H7 (cell line): ENCODE data around the gene GSX2. TPM values are rescaled to one million over a fixed set of nuclear protein-coding genes. Genes with fewer than 3 reads are reported as not detected.
A peak's percentile ranks its signal among the peaks of the same experiment; 100 is the strongest.
"Not testable (repeated sequence)": the region's sequence is repeated elsewhere in the genome, so short reads cannot be mapped to it uniquely, and the experiment has no call there.

Source experiments
- DNase-seq: peaks from one replicate; pipeline ENCODE4 v3.0.0; 2012
- H3K27me3 ChIP-seq: 2 replicates; pipeline ENCODE4 v1.6.0; 2011; ENCODE audit warnings: mild to moderate bottlenecking, low read length; ENCODE audit not compliant: control insufficient read depth, insufficient read depth
- H3K36me3 ChIP-seq: replicated peaks from 2 replicates; pipeline ENCODE4 v1.5.1; 2011; ENCODE audit warnings: low read length; ENCODE audit not compliant: control insufficient read depth, insufficient read depth
- H3K4me3 ChIP-seq: 2 replicates; pipeline ENCODE4 v1.5.1; 2011; ENCODE audit warnings: low read depth, mild to moderate bottlenecking, control low read depth, low read length, moderate library complexity; ENCODE audit not compliant: insufficient read depth
- total RNA-seq: library from RNA; depleted of rRNA; stranded (reverse); fragments of >200 nt; shearing (Covaris generic); gene quantifications from 2 replicates; pipeline ENCODE4 v1.2.3, GENCODE V29; 2014; rRNA removed

GSX2 gene
- total RNA-seq: 0.07 and 1.4 TPM in 2 replicates

- no peaks in the 10 kb centered on the region for H3K36me3 ChIP-seq
- peaks cover 100% of the 10 kb centered on the region for H3K27me3 ChIP-seq
- H3K4me3 ChIP-seq: peak within 1 kb of the TSS; percentile 35
- DNase-seq: peak; percentile 83
These were observed at the start of gene GSX2 for GRCh38 chr4:54099748-54100574. Gene GSX2, plus strand, starts transcription at chr4:54100163. Its CDS starts 182 bp downstream, at chr4:54100345.

GRCh38 chr4:54050214-54050904, 49.6 kb upstream of the GSX2 start:
- H3K36me3 ChIP-seq: no peaks in the 10 kb centered on the region
- no peak for DNase-seq
- H3K4me3 ChIP-seq: no peak overlapping the region
- H3K27me3 ChIP-seq: no peaks in the 10 kb centered on the region

- H3K27me3 ChIP-seq, H3K4me3 ChIP-seq, H3K36me3 ChIP-seq, DNase-seq: not testable (repeated sequence)
These were observed 46.6 kb upstream of the GSX2 start for GRCh38 chr4:54053322-54053721.

GRCh38 chr4:54054501-54054900, 45.5 kb upstream of the GSX2 start:
- no peaks in the 10 kb centered on the region for H3K27me3 ChIP-seq
- DNase-seq: no peak
- no peaks in the 10 kb centered on the region for H3K36me3 ChIP-seq
- no peak overlapping the region for H3K4me3 ChIP-seq

- no peaks in the 10 kb centered on the region for H3K27me3 ChIP-seq
- H3K36me3 ChIP-seq: no peaks in the 10 kb centered on the region
- H3K4me3 ChIP-seq: no peak overlapping the region
- DNase-seq: no peak
These were observed 44.5 kb upstream of the GSX2 start for GRCh38 chr4:54055494-54055893.

GRCh38 chr4:54056360-54056759, 43.6 kb upstream of the GSX2 start:
- H3K36me3 ChIP-seq: no peaks in the 10 kb centered on the region

GRCh38 chr4:54058171-54058570, 41.8 kb upstream of the GSX2 start:
- no peak for DNase-seq
- no peaks in the 10 kb centered on the region for H3K27me3 ChIP-seq
- H3K36me3 ChIP-seq: no peaks in the 10 kb centered on the region
- no peak overlapping the region for H3K4me3 ChIP-seq

More at GRCh38 chr4:54056360-54056759, 43.6 kb upstream of the GSX2 start:
- H3K4me3 ChIP-seq: no peak overlapping the region
- no peaks in the 10 kb centered on the region for H3K27me3 ChIP-seq
- DNase-seq: no peak

- no peaks in the 10 kb centered on the region for H3K36me3 ChIP-seq
- no peak overlapping the region for H3K4me3 ChIP-seq
- no peak for DNase-seq
- no peaks in the 10 kb centered on the region for H3K27me3 ChIP-seq
These were observed 39.8 kb upstream of the GSX2 start for GRCh38 chr4:54060116-54060515.

GRCh38 chr4:54061067-54061466, 38.9 kb upstream of the GSX2 start:
- DNase-seq: no peak
- Histone ChIP-seq H3K36me3 (no peaks in the 10 kb centered on the region), H3K4me3 (no peak overlapping the region), H3K27me3 (no peaks in the 10 kb centered on the region)

GRCh38 chr4:54061873-54062272, 38.1 kb upstream of the GSX2 start:
- DNase-seq: no peak
- H3K36me3 ChIP-seq: no peaks in the 10 kb centered on the region
- no peak overlapping the region for H3K4me3 ChIP-seq
- no peaks in the 10 kb centered on the region for H3K27me3 ChIP-seq

GRCh38 chr4:54062392-54062791, 37.6 kb upstream of the GSX2 start:
- H3K36me3 ChIP-seq: no peaks in the 10 kb centered on the region

GRCh38 chr4:54063229-54063628, 36.7 kb upstream of the GSX2 start:
- no peak for DNase-seq
- Histone ChIP-seq H3K4me3 (peak overlapping the region; percentile 90), H3K36me3 (no peaks in the 10 kb centered on the region), H3K27me3 (no peaks in the 10 kb centered on the region)

More at GRCh38 chr4:54062392-54062791, 37.6 kb upstream of the GSX2 start:
- no peaks in the 10 kb centered on the region for H3K27me3 ChIP-seq
- H3K4me3 ChIP-seq: no peak overlapping the region
- no peak for DNase-seq

- H3K4me3 ChIP-seq: peak overlapping the region; percentile 90
- no peaks in the 10 kb centered on the region for H3K27me3 ChIP-seq
- no peak for DNase-seq
- H3K36me3 ChIP-seq: no peaks in the 10 kb centered on the region
These were observed 36.1 kb upstream of the GSX2 start for GRCh38 chr4:54063737-54064316.

GRCh38 chr4:54064317-54065111, 35.4 kb upstream of the GSX2 start, which contains the start of gene CHIC2:
Gene CHIC2, minus strand, starts transcription at chr4:54064605. Its CDS starts 305 bp downstream, at chr4:54064300.
- peak; percentile 93 for DNase-seq
- Histone ChIP-seq H3K27me3 (no peaks in the 10 kb centered on the region), H3K4me3 (peak within 1 kb of the TSS; percentile 90), H3K36me3 (no peaks in the 10 kb centered on the region)
